Lower lobe of right lung (tissue), 2 donors: Measurements from ENCODE around the gene PLEKHB2. TPM values are rescaled to one million over a fixed set of nuclear protein-coding genes. Genes with fewer than 3 reads are reported as not detected.
"Not testable (repeated sequence)": the region's sequence is repeated elsewhere in the genome, so short reads cannot be mapped to it uniquely, and the experiment has no call there.

Experiments used
- ATAC-seq, 2 donors: fragments of 200-7000 bp; cut with Tn5 transposase; one replicate each; pipeline ENCODE4 v1.9.1; 2020 to 2022; ENCODE audit warnings: mild to moderate bottlenecking in 2 of 2, moderate library complexity in 2 of 2
- DNase-seq: peaks from one replicate; pipeline ENCODE4 v3.0.0-alpha.2; 2020
- H3K27ac ChIP-seq: fragments of 200-600 bp; one replicate; pipeline ENCODE4 v1.8.0; 2022
- H3K27me3 ChIP-seq: fragments of 200-600 bp; one replicate; pipeline ENCODE4 v1.8.0; 2022; ENCODE audit warnings: low read depth
- H3K36me3 ChIP-seq: fragments of 200-600 bp; one replicate; pipeline ENCODE4 v1.8.0; 2022; ENCODE audit warnings: mild to moderate bottlenecking
- H3K4me1 ChIP-seq: fragments of 200-600 bp; one replicate; pipeline ENCODE4 v1.8.0; 2022
- H3K4me3 ChIP-seq: fragments of 200-600 bp; one replicate; pipeline ENCODE4 v1.8.0; 2022; ENCODE audit warnings: mild to moderate bottlenecking
- H3K9me3 ChIP-seq: fragments of 200-600 bp; one replicate; pipeline ENCODE4 v1.8.0; 2022
- CTCF ChIP-seq: fragments of 200-600 bp; IDR thresholded peaks from one replicate; pipeline ENCODE4 v1.8.0; 2022; ENCODE audit warnings: antibody characterized with exemption, mild to moderate bottlenecking
- intact Hi-C: fragments of 100-400 bp; cut with DNase I; formaldehyde crosslinking; loops from one replicate; pipeline ENCODE4 v1.11.0; 2022
- total RNA-seq: library from RNA; stranded (reverse); fragmentation: NEBNext Ultra II Directional; extraction: Animal tissue kit (Norgen Biotek cat#: 25700); gene quantifications from one replicate; pipeline ENCODE4 v1.2.1, GENCODE V29; 2021
- donor health status: DM: no; HTN: yes; CAD: no; lungs with severe emphysema.

PLEKHB2 gene
- total RNA-seq, 1 donor from 2014 or later = 91.4 TPM

- H3K9me3 ChIP-seq = no peaks in the 10 kb centered on the region
- H3K27me3 ChIP-seq = no peaks in the 10 kb centered on the region
- intact Hi-C loops = no loop called here
- no peak overlapping the region for H3K4me3 ChIP-seq
- H3K4me1 ChIP-seq = peaks cover 7% of the 10 kb centered on the region
- H3K27ac ChIP-seq = no peak overlapping the region
- ATAC-seq (peak in 1 of 2 donors; percentile 33), DNase-seq (no peak)
- H3K36me3 ChIP-seq = peaks cover 97% of the 10 kb centered on the region
- no peak for TF ChIP-seq CTCF
Measured at GRCh38 chr2:131077182-131077846, 27.8 kb upstream of the PLEKHB2 start.

GRCh38 chr2:131077966-131078365, 27.2 kb upstream of the PLEKHB2 start:
- Histone ChIP-seq H3K4me3 (no peak overlapping the region), H3K4me1 (peaks cover 7% of the 10 kb centered on the region), H3K27me3 (no peaks in the 10 kb centered on the region), H3K27ac (no peak overlapping the region), H3K36me3 (peaks cover 91% of the 10 kb centered on the region), H3K9me3 (no peaks in the 10 kb centered on the region)
- intact Hi-C loops = no loop called here
- no peak for TF ChIP-seq CTCF
- ATAC-seq (no peak), DNase-seq (no peak)

- H3K4me1 ChIP-seq, DNase-seq, H3K9me3 ChIP-seq, intact Hi-C loops, H3K27ac ChIP-seq, H3K4me3 ChIP-seq, H3K27me3 ChIP-seq, ATAC-seq: not testable (repeated sequence)
- peaks cover 79% of the 10 kb centered on the region for H3K36me3 ChIP-seq
Measured at GRCh38 chr2:131079931-131080330, 25.2 kb upstream of the PLEKHB2 start.

- H3K4me1 ChIP-seq = peaks cover 16% of the 10 kb centered on the region
- DNase-seq = no peak
- intact Hi-C loops = no loop called here
- H3K4me3 ChIP-seq = no peak overlapping the region
- H3K9me3 ChIP-seq = no peaks in the 10 kb centered on the region
- H3K36me3 ChIP-seq = peaks cover 79% of the 10 kb centered on the region
- H3K27ac ChIP-seq = no peak overlapping the region
- no peaks in the 10 kb centered on the region for H3K27me3 ChIP-seq
- no peak for TF ChIP-seq CTCF
- no peak for ATAC-seq
Measured at GRCh38 chr2:131081190-131081589, 23.9 kb upstream of the PLEKHB2 start.

- no peak overlapping the region for H3K4me3 ChIP-seq
- no peak for TF ChIP-seq CTCF
- DNase-seq (no peak), ATAC-seq (no peak)
- H3K4me1 ChIP-seq = peaks cover 12% of the 10 kb centered on the region
- H3K36me3 ChIP-seq = peaks cover 66% of the 10 kb centered on the region
- intact Hi-C loops = no loop called here
- no peaks in the 10 kb centered on the region for H3K27me3 ChIP-seq
- H3K9me3 ChIP-seq = no peaks in the 10 kb centered on the region
- no peak overlapping the region for H3K27ac ChIP-seq
Measured at GRCh38 chr2:131085646-131086045, 19.5 kb upstream of the PLEKHB2 start.

- peaks cover 24% of the 10 kb centered on the region for H3K36me3 ChIP-seq
- H3K27ac ChIP-seq = peak overlapping the region; percentile 98
- no peak for TF ChIP-seq CTCF
- H3K4me1 ChIP-seq = peaks cover 22% of the 10 kb centered on the region
- H3K27me3 ChIP-seq = no peaks in the 10 kb centered on the region
- no peak for ATAC-seq
- H3K9me3 ChIP-seq = no peaks in the 10 kb centered on the region
- peak overlapping the region; percentile 65 for H3K4me3 ChIP-seq
- intact Hi-C loops = no loop called here
- DNase-seq = no peak
Measured at GRCh38 chr2:131092458-131093005, 12.6 kb upstream of the PLEKHB2 start.
